ENCODE measurements around the gene SLC22A25. TPM values are rescaled to one million over a fixed set of nuclear protein-coding genes. Genes with fewer than 3 reads are reported as not detected.

Gene SLC22A25
- total and polyA plus RNA-seq, 2 of the 13 experiments (the other 11 are each of a cell fraction or from before 2014, with no cell fraction given), result 0.18 to 0.42 TPM

GRCh38 chr11:63250162-63251050 is 7.0 kb upstream of the SLC22A25 start (continued):
- TF ChIP-seq GMEB2 (CRISPR knock-in tag; IDR thresholded peaks at IDR 0.05; ENCODE audit: low read depth) (0 out of 2 replicates have a peak, but pooled peaks have one; percentile 37), DDIT3 (CRISPR knock-in tag; IDR thresholded peaks at IDR 0.05) (no peak), ZNF788 (CRISPR knock-in tag; IDR thresholded peaks at IDR 0.05; ENCODE audit: borderline replicate concordance) (no peak), RFXAP (CRISPR knock-in tag; IDR thresholded peaks at IDR 0.05; ENCODE audit: borderline replicate concordance) (no peak), HDAC1 (CRISPR knock-in tag; IDR thresholded peaks at IDR 0.05) (peak; percentile 92), SNRNP70 (IDR thresholded peaks at IDR 0.05; ENCODE audit: low read depth, low read length) (no peak), PLSCR1 (CRISPR knock-in tag; IDR thresholded peaks at IDR 0.05; ENCODE audit: borderline replicate concordance) (no peak), JARID2 (CRISPR knock-in tag; IDR thresholded peaks at IDR 0.05; ENCODE audit: insufficient replicate concordance) (no peak), LCORL (IDR thresholded peaks at IDR 0.05) (peak; percentile 58; the same call in 1 of the 2 replicates), LCORL (CRISPR knock-in tag; IDR thresholded peaks at IDR 0.05) (peak; percentile 90), SMAD9 (CRISPR knock-in tag; IDR thresholded peaks at IDR 0.05) (no peak), ZMAT3 (CRISPR knock-in tag; conservative IDR thresholded peaks at IDR 0.05) (no peak), ZNF644 (CRISPR knock-in tag; IDR thresholded peaks at IDR 0.05; ENCODE audit: low read depth) (peak; percentile 88), AGO1 (IDR thresholded peaks at IDR 0.05; ENCODE audit: low read depth, low read length, poor library complexity, severe bottlenecking) (no peak), TAF15 (IDR thresholded peaks at IDR 0.05; ENCODE audit: low read depth, low read length, poor library complexity, severe bottlenecking) (no peak), ZFP36L1 (CRISPR knock-in tag; IDR thresholded peaks at IDR 0.05) (peak; percentile 49; the same call in 1 of the 2 replicates), NFE2L1 (CRISPR knock-in tag; IDR thresholded peaks at IDR 0.05; ENCODE audit: borderline replicate concordance) (no peak), ZBTB14 (CRISPR knock-in tag; IDR thresholded peaks at IDR 0.05) (no peak), ZNF552 (CRISPR knock-in tag; IDR thresholded peaks at IDR 0.05; ENCODE audit: borderline replicate concordance) (no peak), JUN (CRISPR knock-in tag; IDR thresholded peaks at IDR 0.05) (0 out of 2 replicates have a peak, but pooled peaks have one; percentile 58), SRSF9 (IDR thresholded peaks at IDR 0.05; ENCODE audit: borderline replicate concordance, insufficient read depth, low read depth, low read length, poor library complexity, severe bottlenecking) (no peak), TEF (CRISPR knock-in tag; IDR thresholded peaks at IDR 0.05) (no peak)

All from HepG2 (cell line).